GM15510 (cell line): ENCODE measurements around the gene PRRT3.

Experiments used
- POLR2A ChIP-seq: IDR thresholded peaks from 3 replicates; pipeline ENCODE4 v1.6.1; 2011; ENCODE audit warnings: borderline replicate concordance; ENCODE audit not compliant: insufficient read length; ENCODE audit errors: extremely low read depth

The PRRT3 gene

DNA sequence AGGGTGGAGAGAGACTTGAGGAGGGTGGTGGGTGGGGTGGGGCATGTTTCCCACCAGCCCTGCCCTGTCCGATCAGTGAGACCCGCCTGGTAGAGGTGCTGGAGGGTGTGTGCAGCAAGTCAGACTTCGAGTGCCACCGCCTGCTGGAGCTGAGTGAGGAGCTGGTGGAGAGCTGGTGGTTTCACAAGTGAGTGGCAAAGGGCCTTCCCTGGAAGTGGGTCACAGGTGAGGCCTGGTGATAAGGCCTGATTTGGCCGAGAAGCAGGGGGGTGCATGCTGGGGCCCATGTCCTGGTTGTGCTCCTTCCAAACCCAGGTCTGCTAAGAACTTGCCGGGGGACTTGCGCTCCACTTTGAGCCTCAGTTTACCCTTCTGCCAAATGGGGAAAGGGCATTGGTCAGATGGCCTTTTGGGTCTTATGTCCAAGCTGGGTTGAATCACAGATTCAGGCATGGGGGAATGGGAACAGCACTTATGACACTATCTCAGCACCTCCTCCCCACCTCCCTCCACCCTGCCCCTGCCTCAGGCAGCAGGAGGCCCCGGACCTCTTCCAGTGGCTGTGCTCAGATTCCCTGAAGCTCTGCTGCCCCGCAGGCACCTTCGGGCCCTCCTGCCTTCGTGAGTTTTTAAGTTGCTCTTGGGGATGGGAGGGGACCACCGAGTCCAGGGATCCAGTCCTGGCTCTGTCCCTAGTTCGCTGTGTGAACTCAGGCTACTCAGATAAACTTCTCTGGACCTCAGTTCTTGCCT is 14.5 kb downstream of the PRRT3 start:
- no peak for TF ChIP-seq POLR2A

DNA sequence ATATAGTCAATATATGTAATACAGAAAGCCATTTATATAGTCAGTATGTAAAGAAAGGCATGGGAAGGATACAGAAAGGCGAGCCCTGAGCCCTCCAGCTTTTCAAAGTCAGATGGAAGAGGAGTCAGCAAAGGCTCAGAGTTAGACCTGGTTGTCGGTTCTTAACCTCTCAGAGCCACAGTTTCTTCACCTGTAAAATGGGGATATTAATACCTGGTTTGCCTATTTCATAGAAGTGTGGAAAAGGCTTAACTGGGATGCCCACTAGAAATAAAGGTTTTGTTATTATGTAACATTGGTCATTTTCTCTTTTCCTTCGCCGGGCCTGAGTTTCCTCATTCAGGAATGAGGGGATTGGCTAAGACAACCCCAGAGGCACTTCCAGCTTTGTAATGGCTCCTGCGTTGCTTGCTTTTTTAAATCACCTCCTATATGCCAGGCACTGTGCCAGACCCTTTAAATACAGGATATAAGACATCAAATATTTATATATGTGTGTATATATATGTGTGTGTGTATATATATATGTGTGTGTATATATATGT is 16.2 kb downstream of the PRRT3 start:
- no peak for TF ChIP-seq POLR2A

- no peak for TF ChIP-seq POLR2A
Observed at GRCh38 chr3:9934993-9935392, 17.2 kb downstream of the PRRT3 start.

- TF ChIP-seq POLR2A, result no peak
Observed at GRCh38 chr3:9934235-9934621, 18.0 kb downstream of the PRRT3 start.

GRCh38 chr3:9933561-9934234 is 18.5 kb downstream of the PRRT3 start, which contains the start of gene CRELD1:
TSS of gene CRELD1 (plus strand) at chr3:9933834. CDS start at chr3:9934439, 605 bp downstream.
- TF ChIP-seq POLR2A, result peak; percentile 81

GRCh38 chr3:9932843-9933560 is 19.2 kb downstream of the PRRT3 start:
- peak; percentile 49 for TF ChIP-seq POLR2A

GRCh38 chr3:9932535-9932842 is 19.7 kb downstream of the PRRT3 start:
- TF ChIP-seq POLR2A, result no peak

DNA sequence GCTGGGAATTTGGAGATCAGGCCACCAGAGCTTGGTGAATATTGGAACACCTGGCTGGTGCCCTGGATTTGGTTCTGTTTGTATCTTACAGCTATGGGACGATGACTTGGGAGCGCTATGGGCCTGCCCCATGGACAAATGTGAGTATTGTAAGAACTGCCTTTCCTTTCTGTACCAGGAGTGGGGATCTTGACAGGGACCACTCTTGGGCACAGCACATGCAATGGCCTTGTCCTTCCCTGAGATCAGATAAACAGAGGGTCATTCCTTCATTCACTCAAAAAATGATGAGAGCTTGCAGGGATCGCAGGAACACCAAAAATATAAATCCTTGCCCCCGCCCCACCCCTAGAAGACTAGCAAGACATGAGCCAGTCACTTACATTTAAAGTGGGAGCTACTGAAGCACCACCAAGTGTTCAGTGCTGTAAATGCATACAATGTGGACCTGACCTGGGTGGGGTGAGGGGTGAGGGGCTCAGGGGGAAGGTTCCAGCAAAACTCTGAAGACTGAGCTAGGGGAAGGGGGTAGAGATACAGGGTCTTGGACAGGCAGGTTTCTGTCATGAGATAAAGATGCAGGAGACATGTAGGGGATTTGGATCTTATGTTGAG is 21.3 kb downstream of the PRRT3 start:
- no peak for TF ChIP-seq POLR2A

- TF ChIP-seq POLR2A, result no peak
Observed at GRCh38 chr3:9928158-9928557, 24.1 kb downstream of the PRRT3 start.

DNA sequence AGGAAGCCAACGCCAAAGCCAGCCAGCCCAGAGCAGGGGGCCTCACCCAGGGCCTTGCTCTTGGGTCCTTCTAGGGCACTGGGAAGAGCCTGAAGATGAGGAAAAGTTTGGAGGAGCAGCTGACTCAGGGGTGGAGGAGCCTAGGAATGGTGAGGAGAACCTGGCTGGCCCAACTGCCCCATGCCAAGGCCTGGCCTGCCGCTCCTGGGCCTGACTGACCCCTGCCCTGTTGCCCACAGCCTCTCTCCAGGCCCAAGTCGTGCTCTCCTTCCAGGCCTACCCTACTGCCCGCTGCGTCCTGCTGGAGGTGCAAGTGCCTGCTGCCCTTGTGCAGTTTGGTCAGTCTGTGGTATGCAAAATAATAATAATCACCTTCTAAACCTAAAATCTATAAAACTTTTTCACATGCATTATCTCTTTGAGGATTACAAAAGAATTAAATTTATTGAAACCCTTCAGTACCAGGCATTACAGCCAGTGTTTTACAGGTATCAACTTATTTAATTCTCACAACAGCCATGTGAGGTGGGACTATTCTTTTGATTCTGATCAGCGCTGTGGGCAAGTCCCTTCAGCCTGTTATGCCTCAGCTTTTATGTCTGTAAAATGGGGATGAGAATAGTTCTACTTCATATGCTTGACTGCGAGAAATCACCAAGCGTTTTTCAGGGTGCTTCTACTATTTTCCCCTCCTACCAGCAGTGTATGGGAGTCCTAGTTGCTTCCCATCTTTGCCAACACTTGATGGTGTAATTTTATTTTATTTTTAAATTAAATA is 33.8 kb downstream of the PRRT3 start:
- no peak for TF ChIP-seq POLR2A

DNA sequence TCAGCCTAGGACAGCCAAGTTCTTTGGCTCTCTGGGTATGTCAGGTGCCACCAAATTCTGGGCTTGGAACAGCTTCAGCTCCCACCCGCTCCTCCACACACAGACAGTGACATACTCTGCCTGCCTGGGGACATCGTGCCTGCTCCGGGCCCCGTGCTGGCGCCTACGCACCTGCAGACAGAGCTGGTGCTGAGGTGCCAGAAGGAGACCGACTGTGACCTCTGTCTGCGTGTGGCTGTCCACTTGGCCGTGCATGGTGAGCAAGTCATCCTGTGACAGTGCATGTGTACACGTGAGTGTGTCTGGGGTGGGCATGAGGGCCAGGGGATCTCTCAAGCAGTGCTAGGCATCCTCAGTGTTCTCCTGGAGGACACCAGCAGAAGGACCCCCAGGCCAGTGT is 34.4 kb downstream of the PRRT3 start:
- TF ChIP-seq POLR2A, result no peak

DNA sequence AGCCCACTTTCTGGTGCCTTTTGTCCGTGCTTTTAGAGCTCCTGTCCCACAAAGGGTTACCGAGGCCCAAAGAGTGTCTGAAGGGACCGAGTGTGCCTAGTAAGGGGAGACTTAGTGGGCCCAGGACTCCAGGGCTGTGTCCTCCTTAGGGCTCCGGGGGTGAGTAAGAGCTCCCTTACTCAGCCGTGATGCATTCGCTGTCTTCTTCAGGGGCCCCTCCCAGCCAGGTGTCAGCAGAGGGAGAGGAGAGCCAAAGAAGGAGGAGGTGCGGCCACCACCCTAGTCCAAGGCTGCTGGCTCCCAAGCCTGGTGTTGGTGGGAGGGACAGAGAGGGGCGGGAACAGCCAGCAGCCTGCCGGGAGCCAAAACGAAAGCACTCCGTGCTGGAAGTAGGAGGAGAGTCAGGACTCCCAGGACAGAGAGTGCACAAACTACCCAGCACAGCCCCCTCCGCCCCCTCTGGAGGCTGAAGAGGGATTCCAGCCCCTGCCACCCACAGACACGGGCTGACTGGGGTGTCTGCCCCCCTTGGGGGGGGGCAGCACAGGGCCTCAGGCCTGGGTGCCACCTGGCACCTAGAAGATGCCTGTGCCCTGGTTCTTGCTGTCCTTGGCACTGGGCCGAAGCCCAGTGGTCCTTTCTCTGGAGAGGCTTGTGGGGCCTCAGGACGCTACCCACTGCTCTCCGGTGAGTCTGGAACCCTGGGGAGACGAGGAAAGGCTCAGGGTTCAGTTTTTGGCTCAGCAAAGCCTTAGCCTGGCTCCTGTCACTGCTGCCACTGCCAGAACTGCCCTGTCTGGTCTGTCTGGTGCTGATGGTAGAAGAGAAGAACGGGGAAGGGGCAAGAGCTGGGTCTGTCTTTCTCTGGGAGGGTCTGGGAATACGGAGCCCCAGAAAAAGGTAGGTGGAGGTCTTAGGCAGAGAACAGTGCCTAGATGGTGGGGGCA is 35.2 kb downstream of the PRRT3 start, which contains the start of gene IL17RC:
Gene IL17RC (plus strand): TSS at position 365 of the 947 bp plus-strand sequence. CDS start 218 bp downstream, at position 583.
- no peak for TF ChIP-seq POLR2A

DNA sequence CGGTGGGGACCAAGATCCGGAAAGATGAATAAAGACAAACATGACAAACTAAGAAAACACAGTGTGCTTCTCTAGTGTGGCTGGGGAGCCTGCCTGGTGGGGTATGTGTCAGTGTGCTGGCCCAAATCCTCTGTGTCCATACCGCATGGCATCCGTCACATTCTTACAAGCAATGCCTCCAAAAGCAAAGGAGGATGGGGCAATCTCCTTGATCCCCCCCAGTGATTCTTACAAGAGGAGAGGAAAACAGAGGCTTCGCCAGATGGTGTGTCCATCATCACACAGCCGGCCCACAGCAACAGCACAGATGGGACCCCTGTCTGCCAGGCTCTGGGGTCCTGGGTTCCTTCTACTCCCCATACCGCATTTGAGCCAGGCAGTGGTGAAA is 35.9 kb downstream of the PRRT3 start:
- no peak for TF ChIP-seq POLR2A
